Psoas muscle (tissue), 8 donors: Measurements from ENCODE around the gene SH2D7. TPM values are rescaled to one million over a fixed set of nuclear protein-coding genes. Genes with fewer than 3 reads are reported as not detected.

ENCODE experiments used
- ATAC-seq, 4 donors: fragments of 200-7000 bp; cut with Tn5 transposase; one replicate each; pipeline ENCODE4 v1.9.1; 2020; ENCODE audit warnings: moderate library complexity in 3 of 4, mild to moderate bottlenecking in 2 of 4
- DNase-seq, 2 donors: peaks; one replicate each; pipeline ENCODE4 v3.0.0-alpha.2; 2020
- H3K27ac ChIP-seq: fragments of 200-600 bp; one replicate; pipeline ENCODE4 v1.8.0; 2022
- H3K27me3 ChIP-seq, 3 donors: fragments of 200-600 bp in 1 of 3; one replicate each; pipeline versions ENCODE4 v1.6.1 to v1.8.0; 2013 to 2022; ENCODE audit warnings: low read length in 2 of 3, mild to moderate bottlenecking in 2 of 3, moderate library complexity in 1 of 3; ENCODE audit not compliant: insufficient read depth in 3 of 3
- H3K36me3 ChIP-seq, 2 donors: fragments of 200-600 bp in 1 of 2; one replicate each; pipeline versions ENCODE4 v1.6.1 to v1.8.0; 2013 to 2022; ENCODE audit warnings: low read depth in 1 of 2, mild to moderate bottlenecking in 1 of 2, moderate library complexity in 1 of 2; ENCODE audit not compliant: insufficient read depth in 1 of 2
- H3K4me1 ChIP-seq: fragments of 200-600 bp; one replicate; pipeline ENCODE4 v1.8.0; 2022
- H3K4me3 ChIP-seq: fragments of 200-600 bp; one replicate; pipeline ENCODE4 v1.8.0; 2022; ENCODE audit warnings: mild to moderate bottlenecking
- H3K9me3 ChIP-seq: fragments of 200-600 bp; one replicate; pipeline ENCODE4 v1.8.0; 2022
- WGBS, 3 donors: extraction: QIAGEN DNeasy Blood & Tissue Kit; methylation state at CpG; one replicate each; pipeline versions ENCODE4 v1.1.6 to v1.1.7; 2013; 5-methylcytosine and 5-hydroxymethylcytosine counted together
- intact Hi-C, 2 donors: fragments of 100-400 bp; cut with DNase I; formaldehyde crosslinking; loops; one replicate each; pipeline versions ENCODE4 v1.11.0 to v1.14.2; 2022
- polyA plus RNA-seq, 3 donors: library from polyadenylated mRNA; stranded (reverse); fragments of 200-250 nt; gene quantifications; one replicate each; pipeline ENCODE4 v1.2.3, GENCODE V29; 2013
- total RNA-seq, 4 donors: library from RNA; stranded (reverse); fragmentation: NEBNext Ultra II Directional in 2 of 4; extraction: Animal tissue kit (Norgen Biotek cat#: 25700) in 2 of 4; gene quantifications; one replicate each; pipeline versions ENCODE4 v1.2.1 to v1.2.4, GENCODE V29; 2021 to 2023
- TF ChIP-seq, protein P1 (sequence below): fragments of 200-600 bp; IDR thresholded peaks from one replicate; pipeline ENCODE4 v1.8.0; 2022; ENCODE audit warnings: antibody characterized with exemption
- donor health status: healthy with polysubstance abuse.
- donor health status: DM: no; HTN: no; CAD: no; lungs with moderate emphysema.
- donor health status: Bipolar disorder and iron deficiency.
- donor health status: healthy.
- donor health status: DM: yes; HTN: yes; CAD: no.
- donor health status: DM: no; HTN: no; CAD: no.
- donor health status: DM: no; HTN: no; CAD: no.
- donor health status: DM: yes; HTN: yes; CAD: no.

Gene SH2D7
- total and polyA plus RNA-seq, 7 donors: not detected

DNA sequence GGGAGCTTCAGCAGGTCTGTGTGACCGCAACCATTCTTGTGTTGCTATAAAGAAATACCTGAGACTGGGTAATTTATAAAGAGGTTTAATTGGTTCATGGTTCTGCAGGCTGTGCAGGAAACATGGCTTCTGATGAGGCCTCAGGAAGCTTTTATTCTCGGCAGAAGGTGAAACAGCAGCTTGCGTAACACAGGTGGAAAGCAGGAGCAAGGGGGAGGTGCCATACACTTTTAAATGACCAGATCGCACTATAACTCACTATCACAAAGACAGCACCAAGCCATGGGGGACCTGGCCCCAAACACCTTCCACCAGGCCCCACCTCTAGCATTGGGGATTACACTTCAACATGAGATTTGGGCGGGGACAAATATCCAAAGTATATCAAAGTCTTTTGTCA is 47.2 kb downstream of the SH2D7 start:
- 92 to 98% (median 92%) methylated on average over 5 of the region's 5 CpGs for WGBS, 3 donors
- Histone ChIP-seq H3K27me3 (no peaks in the 10 kb centered on the region), H3K9me3 (no peaks in the 10 kb centered on the region), H3K36me3 (no peaks in the 10 kb centered on the region), H3K4me3 (no peak overlapping the region), H3K27ac (no peak overlapping the region), H3K4me1 (no peaks in the 10 kb centered on the region)
- no peak for ATAC-seq
- intact Hi-C loops: no loop called here
- TF ChIP-seq, protein P1, sequence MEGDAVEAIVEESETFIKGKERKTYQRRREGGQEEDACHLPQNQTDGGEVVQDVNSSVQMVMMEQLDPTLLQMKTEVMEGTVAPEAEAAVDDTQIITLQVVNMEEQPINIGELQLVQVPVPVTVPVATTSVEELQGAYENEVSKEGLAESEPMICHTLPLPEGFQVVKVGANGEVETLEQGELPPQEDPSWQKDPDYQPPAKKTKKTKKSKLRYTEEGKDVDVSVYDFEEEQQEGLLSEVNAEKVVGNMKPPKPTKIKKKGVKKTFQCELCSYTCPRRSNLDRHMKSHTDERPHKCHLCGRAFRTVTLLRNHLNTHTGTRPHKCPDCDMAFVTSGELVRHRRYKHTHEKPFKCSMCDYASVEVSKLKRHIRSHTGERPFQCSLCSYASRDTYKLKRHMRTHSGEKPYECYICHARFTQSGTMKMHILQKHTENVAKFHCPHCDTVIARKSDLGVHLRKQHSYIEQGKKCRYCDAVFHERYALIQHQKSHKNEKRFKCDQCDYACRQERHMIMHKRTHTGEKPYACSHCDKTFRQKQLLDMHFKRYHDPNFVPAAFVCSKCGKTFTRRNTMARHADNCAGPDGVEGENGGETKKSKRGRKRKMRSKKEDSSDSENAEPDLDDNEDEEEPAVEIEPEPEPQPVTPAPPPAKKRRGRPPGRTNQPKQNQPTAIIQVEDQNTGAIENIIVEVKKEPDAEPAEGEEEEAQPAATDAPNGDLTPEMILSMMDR: no peak
- DNase-seq: no peak

DNA sequence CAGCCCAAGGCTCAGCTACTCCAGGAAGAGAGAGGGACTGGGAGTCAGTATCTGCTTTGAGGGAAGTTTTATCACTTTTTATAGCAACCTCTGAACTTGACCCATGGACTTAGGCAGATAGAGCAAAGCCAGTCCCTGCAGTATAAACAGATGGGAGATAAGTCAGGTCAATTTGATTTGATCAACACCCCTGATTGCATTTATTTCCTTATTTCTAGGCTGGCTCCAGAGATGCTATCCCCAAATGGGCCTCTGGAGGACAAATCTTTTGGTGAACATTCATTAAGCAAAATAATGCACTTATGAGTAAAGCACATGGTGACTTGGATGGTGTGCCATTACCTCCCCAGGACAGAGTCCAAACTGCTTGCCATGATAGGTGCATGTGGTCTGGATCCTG is 47.9 kb downstream of the SH2D7 start:
- H3K27me3 ChIP-seq: no peaks in the 10 kb centered on the region
- intact Hi-C loops: loop anchor here in 1 of 2 donors (10.0 kb wide), 1 partner anchor 745 kb away; no protein-coding TSS in a partner anchor
- no peak for DNase-seq
- H3K9me3 ChIP-seq: no peaks in the 10 kb centered on the region
- H3K4me3 ChIP-seq: no peak overlapping the region
- no peak for ATAC-seq
- TF ChIP-seq, protein P1: no peak
- H3K36me3 ChIP-seq: no peaks in the 10 kb centered on the region
- no peak overlapping the region for H3K27ac ChIP-seq
- H3K4me1 ChIP-seq: no peaks in the 10 kb centered on the region

DNA sequence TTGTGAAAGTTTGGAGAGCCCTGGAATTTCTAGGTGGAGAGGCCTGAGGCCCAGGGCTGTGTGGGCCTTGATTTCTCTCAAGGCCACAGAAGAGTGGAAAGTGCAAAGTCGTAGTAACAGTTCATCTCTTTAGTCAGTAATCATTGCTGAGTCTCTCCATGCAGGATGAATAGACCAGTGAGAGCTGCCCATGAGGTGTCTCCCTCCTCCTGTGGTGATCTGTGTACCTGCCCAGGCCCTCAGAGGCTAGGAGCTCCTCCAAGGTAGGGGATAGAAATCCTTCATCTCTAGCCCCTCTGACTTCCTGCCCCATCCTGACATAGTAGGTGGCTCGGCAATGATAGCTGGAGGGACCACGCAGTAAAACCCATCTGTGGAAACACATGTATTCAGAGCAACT is 50.0 kb downstream of the SH2D7 start:
- no peaks in the 10 kb centered on the region for H3K9me3 ChIP-seq
- no peaks in the 10 kb centered on the region for H3K27me3 ChIP-seq
- no peak for DNase-seq
- 82 to 90% (median 90%) methylated on average over 3 of the region's 3 CpGs for WGBS, 3 donors
- intact Hi-C loops: loop anchor here in 1 of 2 donors (10.0 kb wide), 1 partner anchor 742 kb away; no protein-coding TSS in a partner anchor
- TF ChIP-seq, protein P1: no peak
- no peak overlapping the region for H3K27ac ChIP-seq
- no peaks in the 10 kb centered on the region for H3K36me3 ChIP-seq
- no peak for ATAC-seq
- H3K4me1 ChIP-seq: peaks cover 8% of the 10 kb centered on the region
- no peak overlapping the region for H3K4me3 ChIP-seq

DNA sequence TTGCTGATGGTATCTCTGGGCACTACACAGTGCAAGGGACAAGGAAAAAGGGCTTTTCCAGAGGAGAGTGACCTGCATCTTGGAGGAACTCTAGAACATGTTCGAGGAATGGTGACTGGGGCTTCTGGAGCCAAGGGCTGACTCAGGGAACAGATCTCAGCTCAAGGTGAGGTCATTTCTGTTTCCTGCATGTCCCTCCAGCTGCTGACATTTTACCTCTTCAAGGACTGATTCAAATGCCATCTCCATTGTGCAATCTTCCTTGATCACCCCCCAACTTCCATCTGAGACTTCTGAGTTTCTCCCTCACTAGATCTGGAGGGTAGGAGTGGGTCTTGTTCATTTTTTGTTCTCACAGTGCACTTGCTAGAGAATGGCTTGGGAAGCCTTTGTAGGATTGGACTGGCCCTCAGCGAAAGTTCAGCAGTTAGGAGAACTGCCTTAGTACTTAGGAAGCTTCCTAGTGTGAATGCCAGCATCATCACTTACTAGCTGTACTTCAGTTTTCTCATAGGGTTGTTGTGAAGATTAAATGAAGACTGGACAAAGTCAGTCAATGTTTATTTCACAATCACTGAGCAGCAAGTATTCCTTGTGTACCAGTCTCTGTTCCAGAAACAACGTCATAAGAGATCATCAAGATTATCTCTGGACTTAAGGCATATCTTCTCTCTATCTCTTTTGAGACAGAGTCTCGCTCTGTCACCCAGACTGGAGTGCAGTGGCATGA is 54.2 kb downstream of the SH2D7 start:
- TF ChIP-seq, protein P1: no peak
- ATAC-seq: peak in 3 of 4 donors; percentile 57 to 66 (median 59)
- H3K4me3 ChIP-seq: no peak overlapping the region
- H3K36me3 ChIP-seq: no peaks in the 10 kb centered on the region
- H3K4me1 ChIP-seq: peaks cover 39% of the 10 kb centered on the region
- WGBS, 3 donors: 54 to 75% (median 58%) methylated on average over 4 of the region's 4 CpGs
- no peaks in the 10 kb centered on the region for H3K9me3 ChIP-seq
- DNase-seq: no peak
- intact Hi-C loops: loop anchor here in 1 of 2 donors (10.0 kb wide), 1 partner anchor 738 kb away; no protein-coding TSS in a partner anchor
- no peaks in the 10 kb centered on the region for H3K27me3 ChIP-seq
- H3K27ac ChIP-seq: peak overlapping the region; percentile 92
